Hepatocyte (in vitro differentiated cells): ENCODE measurements around the gene UGT1A7.

ENCODE experiments used
- CTCF ChIP-seq: fragments of 200-600 bp; sonication (generic); IDR thresholded peaks from 2 replicates; pipeline ENCODE4 v1.5.1; 2016; ENCODE audit warnings: antibody characterized with exemption, mild to moderate bottlenecking; ENCODE audit not compliant: poor library complexity
- EZH2 ChIP-seq: fragments of 200-600 bp; sonication (generic); IDR thresholded peaks from 2 replicates; pipeline ENCODE4 v1.6.1; 2016; ENCODE audit warnings: antibody characterized with exemption, mild to moderate bottlenecking, borderline replicate concordance
- EZH2phosphoT487 ChIP-seq: fragments of 200-600 bp; sonication (generic); IDR thresholded peaks from one replicate; pipeline ENCODE4 v1.6.1; 2018; ENCODE audit warnings: antibody characterized with exemption, mild to moderate bottlenecking, low read depth, moderate library complexity; ENCODE audit not compliant: unreplicated experiment, severe bottlenecking

GRCh38 chr2:233699424-233700027 is 17.8 kb downstream of the UGT1A7 start:
- TF ChIP-seq CTCF (no peak), EZH2 (no peak), EZH2phosphoT487 (no peak)
